ENCODE results near the gene ADAMTS14. TPM values are rescaled to one million over a fixed set of nuclear protein-coding genes. Genes with fewer than 3 reads are reported as not detected.

ADAMTS14 gene
- total and polyA plus RNA-seq, 7 donors = 0.03 to 0.18 (median 0.06) TPM; not detected in 3

DNA sequence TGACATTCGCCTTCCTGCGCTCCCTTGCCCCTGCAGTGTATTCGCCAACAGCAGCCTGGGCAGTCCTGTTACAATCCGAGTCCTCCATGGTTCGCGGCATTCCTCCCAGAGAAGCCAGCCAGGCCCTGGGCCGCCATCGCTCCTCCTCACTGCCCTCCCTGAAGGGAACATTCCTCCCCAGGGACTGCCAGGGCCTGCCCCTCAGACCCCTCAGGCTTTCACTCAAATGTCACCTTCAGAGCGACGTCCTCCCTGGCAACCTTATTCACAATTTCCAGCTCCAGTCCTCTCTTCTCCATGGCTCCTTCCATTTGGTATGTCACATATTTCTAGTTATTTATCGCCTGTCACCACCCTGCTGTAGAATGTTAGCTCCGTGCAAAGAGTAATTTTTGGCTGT lies 17.4 kb downstream of the ADAMTS14 start:
- TF ChIP-seq, protein P1, sequence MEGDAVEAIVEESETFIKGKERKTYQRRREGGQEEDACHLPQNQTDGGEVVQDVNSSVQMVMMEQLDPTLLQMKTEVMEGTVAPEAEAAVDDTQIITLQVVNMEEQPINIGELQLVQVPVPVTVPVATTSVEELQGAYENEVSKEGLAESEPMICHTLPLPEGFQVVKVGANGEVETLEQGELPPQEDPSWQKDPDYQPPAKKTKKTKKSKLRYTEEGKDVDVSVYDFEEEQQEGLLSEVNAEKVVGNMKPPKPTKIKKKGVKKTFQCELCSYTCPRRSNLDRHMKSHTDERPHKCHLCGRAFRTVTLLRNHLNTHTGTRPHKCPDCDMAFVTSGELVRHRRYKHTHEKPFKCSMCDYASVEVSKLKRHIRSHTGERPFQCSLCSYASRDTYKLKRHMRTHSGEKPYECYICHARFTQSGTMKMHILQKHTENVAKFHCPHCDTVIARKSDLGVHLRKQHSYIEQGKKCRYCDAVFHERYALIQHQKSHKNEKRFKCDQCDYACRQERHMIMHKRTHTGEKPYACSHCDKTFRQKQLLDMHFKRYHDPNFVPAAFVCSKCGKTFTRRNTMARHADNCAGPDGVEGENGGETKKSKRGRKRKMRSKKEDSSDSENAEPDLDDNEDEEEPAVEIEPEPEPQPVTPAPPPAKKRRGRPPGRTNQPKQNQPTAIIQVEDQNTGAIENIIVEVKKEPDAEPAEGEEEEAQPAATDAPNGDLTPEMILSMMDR (IDR thresholded peaks at IDR 0.05) = no peak
- ATAC-seq = no peak
- Histone ChIP-seq H3K27ac (no peak overlapping the region), H3K36me3 (ENCODE audit: insufficient read depth in 1 of 2, low read depth in 1 of 2) (no peaks in the 10 kb centered on the region), H3K4me1 (no peaks in the 10 kb centered on the region), H3K27me3 (ENCODE audit: insufficient read depth in 3 of 3, low read length in 2 of 3) (no peaks in the 10 kb centered on the region), H3K9me3 (no peaks in the 10 kb centered on the region), H3K4me3 (no peak overlapping the region)
- DNase-seq = no peak
- intact Hi-C loops (cut with DNase I) = no loop called here
- 92 to 95% methylated on average over 12 of the region's 12 CpGs; no CpG with 5 or more reads in 1 of the 3 donors for WGBS, 3 donors

DNA sequence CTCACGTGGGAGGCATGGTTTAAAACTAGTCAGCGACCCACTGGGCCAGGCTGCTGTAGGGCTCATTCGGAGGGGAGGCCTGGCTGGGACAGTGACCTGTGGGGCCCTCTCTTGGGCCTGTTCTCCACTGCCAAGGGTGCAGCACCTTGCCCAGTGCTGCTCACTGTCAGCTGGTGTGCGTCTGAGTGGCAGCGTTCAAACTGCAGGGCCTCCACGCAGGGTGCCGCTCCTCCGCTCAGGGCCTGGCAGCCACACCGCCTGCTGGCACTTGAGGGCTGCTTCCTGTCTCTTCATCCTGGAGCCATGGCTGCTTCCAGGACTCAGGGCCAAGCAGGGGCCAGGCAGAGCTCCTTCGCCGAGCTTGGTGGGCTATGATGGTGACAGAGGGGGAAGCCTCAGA lies 18.3 kb downstream of the ADAMTS14 start:
- intact Hi-C loops (cut with DNase I) = no loop called here

DNA sequence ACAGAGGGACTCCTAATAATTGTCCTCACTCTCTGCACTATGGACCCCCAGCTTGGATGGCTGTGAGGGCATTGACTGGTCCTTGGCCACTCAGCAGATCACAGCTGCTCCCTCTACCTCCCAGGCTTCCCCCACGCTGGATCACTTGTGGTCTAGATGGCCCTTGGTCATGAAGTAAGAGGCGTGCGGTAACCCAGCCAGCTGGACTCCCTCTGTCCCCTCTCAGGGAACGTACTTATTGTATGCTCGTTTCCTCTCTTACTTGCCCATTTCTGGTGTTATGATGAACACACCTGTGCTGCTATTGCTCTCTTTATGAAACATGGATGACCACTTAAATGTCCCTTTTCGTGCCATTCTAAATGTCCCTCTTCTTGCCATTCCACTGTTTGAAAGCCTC lies 19.3 kb downstream of the ADAMTS14 start:
- Histone ChIP-seq H3K9me3 (no peaks in the 10 kb centered on the region), H3K27me3 (ENCODE audit: insufficient read depth in 3 of 3, low read length in 2 of 3) (peaks cover 0 to 4% (median 0%) of the 10 kb centered on the region in 3 donors), H3K27ac (no peak overlapping the region), H3K4me1 (no peaks in the 10 kb centered on the region), H3K4me3 (no peak overlapping the region), H3K36me3 (ENCODE audit: insufficient read depth in 1 of 2, low read depth in 1 of 2) (no peaks in the 10 kb centered on the region)
- intact Hi-C loops (cut with DNase I) = no loop called here
- TF ChIP-seq, protein P1 (IDR thresholded peaks at IDR 0.05) = no peak
- ATAC-seq = no peak
- 59 to 84% (median 80%) methylated on average over 6 of the region's 6 CpGs for WGBS, 3 donors
- no peak for DNase-seq

More for the DNA sequence above, 18.3 kb downstream of the ADAMTS14 start:
- H3K27ac ChIP-seq = no peak overlapping the region
- DNase-seq = no peak
- H3K9me3 ChIP-seq = no peaks in the 10 kb centered on the region
- H3K4me1 ChIP-seq = no peaks in the 10 kb centered on the region
- TF ChIP-seq, protein P1 (IDR thresholded peaks at IDR 0.05) = no peak
- no peaks in the 10 kb centered on the region for H3K36me3 ChIP-seq (ENCODE audit: insufficient read depth in 1 of 2, low read depth in 1 of 2)
- 60 to 86% methylated on average over 11 of the region's 11 CpGs; no CpG with 5 or more reads in 1 of the 3 donors for WGBS, 3 donors
- no peaks in the 10 kb centered on the region for H3K27me3 ChIP-seq (ENCODE audit: insufficient read depth in 3 of 3, low read length in 2 of 3)
- no peak overlapping the region for H3K4me3 ChIP-seq
- ATAC-seq = no peak

DNA sequence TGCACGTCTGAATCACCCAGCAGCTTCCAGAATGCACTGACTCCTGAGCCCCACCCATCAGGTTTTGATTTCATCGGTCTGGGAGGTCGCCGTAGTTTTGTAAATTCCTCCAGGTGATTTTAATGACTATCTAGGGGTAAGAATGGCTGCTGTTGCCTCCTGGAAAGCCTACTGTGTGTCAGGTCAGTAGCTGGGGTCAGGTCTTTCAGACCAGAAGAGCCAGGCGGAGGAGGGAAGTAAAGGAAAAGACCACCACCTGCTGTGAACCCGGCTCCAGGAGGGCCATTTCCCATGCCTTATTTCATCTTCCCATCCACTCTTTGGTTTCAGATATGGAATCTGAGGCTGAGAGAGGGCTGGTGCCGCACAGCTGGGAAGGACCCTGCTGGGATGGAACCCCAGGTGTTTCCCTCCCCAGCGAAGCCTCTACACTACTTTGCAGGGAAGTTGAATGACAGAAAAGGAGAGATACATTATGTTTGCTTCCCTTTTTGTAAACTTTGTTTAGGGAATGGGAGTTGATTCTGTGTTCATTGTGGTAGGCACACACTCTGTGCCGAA lies 19.8 kb downstream of the ADAMTS14 start:
- no peak overlapping the region for H3K4me3 ChIP-seq
- peaks cover 0 to 4% (median 0%) of the 10 kb centered on the region in 3 donors for H3K27me3 ChIP-seq (ENCODE audit: insufficient read depth in 3 of 3, low read length in 2 of 3)
- H3K4me1 ChIP-seq = no peaks in the 10 kb centered on the region
- no peaks in the 10 kb centered on the region for H3K36me3 ChIP-seq (ENCODE audit: insufficient read depth in 1 of 2, low read depth in 1 of 2)
- DNase-seq (no peak), ATAC-seq (no peak)
- WGBS, 3 donors = 75 to 78% (median 77%) methylated on average over 9 of the region's 9 CpGs
- TF ChIP-seq, protein P1 (IDR thresholded peaks at IDR 0.05) = no peak
- H3K27ac ChIP-seq = no peak overlapping the region
- intact Hi-C loops (cut with DNase I) = no loop called here
- H3K9me3 ChIP-seq = no peaks in the 10 kb centered on the region
